ENCODE results near the gene ADCY9.
"Not testable (repeated sequence)": the region's sequence is repeated elsewhere in the genome, so short reads cannot be mapped to it uniquely, and the experiment has no call there.

Gene ADCY9

DNA sequence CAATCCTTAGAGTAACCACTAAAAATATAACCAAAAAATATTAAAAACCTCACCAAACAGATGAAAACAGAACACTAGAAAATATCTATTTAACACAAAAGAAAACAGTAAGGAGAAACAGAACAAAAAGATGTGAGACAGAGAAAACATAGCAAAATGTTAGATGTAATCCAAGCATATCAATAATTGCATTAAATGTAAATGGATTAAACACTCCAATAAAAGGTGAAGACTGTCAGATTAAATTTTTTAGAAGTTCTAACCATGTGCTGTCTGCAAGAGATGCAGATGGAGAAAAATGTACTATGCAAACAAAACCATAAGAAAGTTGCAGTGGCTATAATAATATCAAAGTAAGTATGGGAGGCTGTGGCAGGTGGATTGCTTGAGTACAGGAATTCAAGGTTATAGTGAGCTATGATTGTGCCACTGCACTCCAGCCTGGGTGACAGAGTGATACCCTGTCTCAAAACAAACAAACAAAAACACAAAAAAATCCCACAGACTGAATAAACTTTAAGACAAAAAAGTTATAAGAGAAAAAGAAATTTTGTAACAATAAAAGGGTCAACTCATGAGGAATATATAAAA lies 53.9 kb downstream of the ADCY9 start:
- no peak for DNase-seq

DNA sequence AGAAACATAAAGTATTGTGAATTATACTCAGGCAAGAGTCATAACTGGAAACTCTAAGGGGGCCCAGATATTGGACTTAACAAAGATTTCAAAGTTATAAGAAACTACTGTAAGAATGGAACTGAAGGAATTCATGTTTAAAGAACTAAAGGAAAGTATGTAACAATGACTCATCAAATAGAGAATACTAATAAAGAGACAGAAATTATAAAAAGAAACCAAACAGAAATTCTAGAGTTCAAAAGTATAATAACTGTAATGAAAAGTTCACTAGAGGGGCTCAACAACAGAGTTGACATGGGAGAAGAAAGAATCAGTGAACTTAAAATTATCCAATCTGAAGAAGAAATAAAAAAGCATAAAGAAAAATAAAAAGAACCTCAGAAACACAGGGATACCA lies 55.4 kb downstream of the ADCY9 start:
- DNase-seq, result no peak

DNA sequence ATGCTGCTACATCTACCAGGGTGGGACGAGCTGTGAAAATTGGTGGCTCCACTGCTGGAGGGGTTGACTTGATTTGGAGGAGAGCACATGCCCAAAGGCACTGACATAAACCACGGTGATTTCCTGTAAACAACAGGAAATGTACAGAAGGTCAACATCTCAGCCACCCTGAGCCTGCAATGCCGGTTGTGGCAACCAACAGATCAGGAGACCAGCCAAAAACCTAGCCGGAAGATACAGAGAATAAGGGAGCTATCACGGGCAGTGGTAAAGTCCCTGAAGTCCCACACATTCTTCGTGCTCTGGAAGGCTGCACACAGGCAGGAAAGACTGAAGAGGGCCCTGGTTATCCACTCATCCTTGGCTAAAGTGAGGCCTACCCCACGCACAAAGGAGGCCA lies 56.2 kb downstream of the ADCY9 start:
- DNase-seq, result peak; percentile 12

DNA sequence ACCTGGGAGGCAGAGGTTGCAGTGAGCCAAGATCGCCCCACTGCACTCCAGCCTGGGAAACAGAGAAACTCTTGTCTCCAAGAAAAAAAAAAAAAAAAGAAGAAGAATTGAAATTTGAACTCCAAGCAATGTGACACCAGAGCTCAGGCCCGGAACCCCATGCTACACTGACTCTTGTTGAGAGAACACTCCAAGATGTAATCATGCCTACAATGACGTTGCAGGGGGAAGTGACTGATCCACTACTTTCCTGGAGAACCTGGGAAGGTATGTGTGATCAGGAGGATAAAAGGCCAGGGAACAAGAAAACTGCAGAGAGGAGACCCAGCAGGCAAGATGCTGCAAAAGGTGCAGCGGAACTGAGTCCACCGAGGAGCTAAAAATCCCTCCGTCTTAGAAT lies 57.9 kb downstream of the ADCY9 start:
- DNase-seq, result no peak

DNA sequence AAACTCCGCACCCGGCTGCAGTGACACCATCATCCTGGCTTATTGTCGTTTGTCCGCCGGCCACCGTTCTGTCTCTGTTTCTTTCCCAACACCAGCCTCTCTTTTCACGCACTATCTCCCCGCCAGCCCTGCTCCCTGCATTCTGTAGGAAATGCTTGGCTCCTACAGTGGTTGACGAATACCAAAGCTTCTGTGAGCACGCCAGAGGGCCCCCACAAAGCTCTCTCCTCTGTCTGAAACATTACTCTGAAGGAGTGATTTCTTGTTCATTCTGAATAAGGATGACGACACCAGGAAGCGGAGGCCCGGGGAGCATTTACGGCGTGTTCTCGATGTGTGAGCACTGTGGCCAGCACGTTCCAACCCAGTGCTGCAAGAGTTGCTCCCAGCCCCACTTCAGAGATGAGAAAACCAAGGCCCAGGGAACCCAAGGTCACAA lies 58.8 kb downstream of the ADCY9 start:
- no peak for DNase-seq

DNA sequence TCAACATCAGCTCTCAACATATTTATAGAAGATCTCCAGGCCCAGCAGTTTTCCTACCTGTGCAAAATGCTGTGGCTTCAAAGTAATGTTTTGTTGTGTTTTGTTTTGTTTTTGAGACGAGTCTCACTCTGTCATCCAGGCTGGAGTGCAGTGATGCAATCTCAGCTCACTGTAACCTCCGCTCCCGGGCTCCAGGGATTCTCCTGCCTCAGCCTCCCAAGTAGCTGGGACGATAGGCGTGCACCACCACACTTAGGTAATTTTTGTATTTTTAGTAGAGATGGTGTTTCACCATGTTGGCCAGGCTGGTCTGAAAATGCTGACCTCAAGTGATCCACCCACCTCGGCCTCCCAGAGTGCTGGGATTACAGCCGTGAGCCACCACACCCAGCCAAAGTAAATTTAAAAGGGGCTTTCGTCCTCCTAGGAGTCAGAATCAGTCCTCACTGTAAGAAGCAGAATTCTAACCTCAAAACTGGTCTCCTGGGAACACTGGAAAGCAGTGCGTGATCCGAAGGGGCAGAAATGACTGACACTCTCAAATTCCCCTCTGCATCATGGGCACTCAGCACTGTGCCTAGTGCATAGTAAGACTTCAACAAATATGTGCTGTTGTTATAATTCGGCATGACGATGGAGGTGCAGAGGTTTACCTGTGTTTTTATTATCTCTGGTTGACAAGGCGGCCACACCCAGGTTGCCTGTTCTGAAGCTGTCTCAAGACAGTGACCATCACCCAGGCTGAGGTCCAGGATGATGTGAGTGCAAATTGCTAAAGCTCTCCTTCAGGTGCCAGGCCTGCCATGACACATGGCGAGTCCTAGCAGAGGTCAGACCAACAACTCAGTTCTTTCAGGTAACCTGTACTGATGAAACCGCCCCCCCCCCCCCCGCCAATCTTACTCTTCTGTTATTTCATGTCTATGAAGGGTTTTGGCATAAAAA lies 59.8 kb downstream of the ADCY9 start:
- no peak for DNase-seq

DNA sequence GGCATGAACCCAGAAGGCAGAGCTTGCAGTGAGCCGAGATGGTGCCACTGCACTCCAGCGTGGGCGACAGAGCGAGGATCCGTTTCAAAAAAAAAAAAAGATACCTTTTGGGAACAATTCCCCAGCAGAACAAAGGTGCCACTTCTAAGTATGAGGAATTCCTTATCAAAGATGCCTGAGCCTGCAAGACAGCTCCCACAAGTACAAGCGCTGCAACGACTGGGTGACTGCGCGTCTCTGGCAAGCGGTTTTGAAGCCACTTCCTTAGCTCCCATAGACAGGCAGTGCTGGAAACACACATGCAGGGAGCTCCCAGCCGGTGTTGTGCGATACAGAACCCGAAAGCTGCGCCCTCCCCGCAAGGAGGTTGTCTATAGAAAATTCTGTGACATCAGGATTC lies 60.5 kb downstream of the ADCY9 start:
- no peak for DNase-seq

DNA sequence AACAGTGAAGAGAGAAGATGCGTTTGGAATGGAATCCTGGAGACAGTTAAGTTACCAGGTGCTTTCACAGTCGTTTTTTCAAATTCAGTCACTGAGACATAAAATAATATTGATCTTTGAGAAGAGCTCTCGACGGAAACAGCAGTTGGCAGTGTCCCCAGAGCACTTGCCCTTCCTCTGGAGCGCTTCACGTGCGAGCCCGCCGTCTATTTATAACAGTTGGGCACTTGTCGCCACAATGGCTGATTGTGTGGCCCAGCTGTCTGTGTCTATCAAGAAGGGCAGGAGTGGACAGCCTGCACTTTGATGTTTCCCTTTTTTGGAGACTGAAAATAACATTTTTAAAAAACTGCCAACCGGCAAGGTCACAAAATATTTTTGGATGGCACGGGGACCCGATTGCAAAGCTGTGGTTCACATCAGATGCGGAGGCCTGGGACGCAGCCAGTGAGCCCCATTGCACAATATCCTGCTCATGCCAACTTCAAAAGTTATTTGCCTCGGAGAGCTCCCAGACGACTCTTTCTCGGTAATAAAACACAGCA lies 62.9 kb downstream of the ADCY9 start:
- no peak for DNase-seq

DNA sequence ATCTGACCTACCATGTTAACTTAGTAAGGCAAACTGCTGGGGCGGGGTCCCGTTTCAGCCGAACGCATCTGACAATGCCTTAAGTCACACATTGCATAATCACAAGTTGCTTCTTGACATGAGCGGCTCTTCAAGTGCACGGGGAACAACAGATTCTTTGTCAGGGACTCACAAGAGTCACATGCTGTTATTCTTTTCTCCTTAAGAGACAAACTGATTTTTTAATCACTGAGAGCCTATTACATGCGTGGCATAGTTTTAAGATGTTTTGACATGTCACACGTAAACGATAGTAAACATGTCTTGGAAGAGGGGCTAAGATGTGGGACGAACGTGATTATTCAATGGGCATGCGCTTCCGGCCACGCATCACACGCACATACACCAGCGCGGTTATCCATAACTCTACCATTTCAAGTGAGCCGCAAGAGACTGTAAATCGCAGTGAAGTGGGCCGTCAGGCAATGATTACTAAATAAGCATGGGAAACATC lies 63.4 kb downstream of the ADCY9 start:
- no peak for DNase-seq

DNA sequence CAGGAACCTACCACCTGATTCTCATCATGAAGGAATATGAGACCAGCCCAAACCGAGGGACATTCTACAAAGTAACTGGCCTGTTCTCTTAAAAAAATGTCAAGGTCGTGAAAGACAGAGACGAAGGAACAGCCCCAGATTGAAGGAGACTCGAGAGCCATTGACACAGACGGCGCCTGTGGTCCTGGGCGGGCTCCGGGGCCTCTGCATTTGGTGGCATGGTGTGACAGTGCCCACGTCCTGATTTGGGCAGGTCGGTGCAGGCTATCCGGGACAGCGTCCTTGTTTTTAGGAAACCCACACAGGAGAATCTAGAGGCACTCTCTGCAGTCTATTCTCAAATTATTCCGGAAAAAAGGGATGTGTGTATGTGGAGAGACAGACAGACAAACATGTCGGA lies 64.1 kb downstream of the ADCY9 start:
- DNase-seq, result no peak

DNA sequence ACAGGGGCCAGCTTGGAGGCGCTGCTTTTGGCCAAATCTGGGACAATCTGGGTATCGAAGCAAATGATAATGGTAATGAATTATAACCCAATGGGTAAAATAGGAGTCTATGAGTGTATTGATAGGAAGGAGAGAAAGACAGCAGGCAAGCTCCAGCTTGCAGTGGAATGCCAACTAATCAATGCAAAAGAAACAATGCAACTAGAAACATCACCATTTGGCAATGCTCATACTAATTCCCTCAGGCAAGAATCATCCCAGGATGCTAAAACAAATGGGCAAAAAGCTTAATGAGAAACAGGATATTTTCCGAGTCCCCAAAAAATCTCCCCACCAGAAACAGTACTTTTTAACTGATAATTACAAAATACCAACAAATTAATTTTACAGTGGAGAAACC lies 64.7 kb downstream of the ADCY9 start:
- DNase-seq, result no peak

DNA sequence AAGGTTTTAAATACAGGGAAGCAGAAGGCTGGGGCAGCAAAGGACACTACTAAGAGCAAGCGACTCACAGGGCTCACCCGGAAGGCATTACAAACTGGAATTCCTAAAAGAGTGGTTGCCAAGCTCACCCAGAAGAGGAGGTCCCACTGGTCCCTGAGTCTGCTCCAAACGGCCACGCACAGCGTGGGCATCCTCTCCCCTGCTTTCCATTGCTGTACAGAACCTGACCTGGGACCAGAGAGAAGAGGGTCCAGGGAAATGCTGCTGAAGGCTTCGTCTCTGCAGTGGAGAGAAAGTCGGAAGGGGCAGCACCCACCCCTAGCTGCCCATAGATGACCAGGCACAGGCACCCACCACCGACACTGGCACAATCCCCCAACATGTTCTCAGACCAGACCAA lies 67.2 kb downstream of the ADCY9 start:
- DNase-seq, result no peak

DNA sequence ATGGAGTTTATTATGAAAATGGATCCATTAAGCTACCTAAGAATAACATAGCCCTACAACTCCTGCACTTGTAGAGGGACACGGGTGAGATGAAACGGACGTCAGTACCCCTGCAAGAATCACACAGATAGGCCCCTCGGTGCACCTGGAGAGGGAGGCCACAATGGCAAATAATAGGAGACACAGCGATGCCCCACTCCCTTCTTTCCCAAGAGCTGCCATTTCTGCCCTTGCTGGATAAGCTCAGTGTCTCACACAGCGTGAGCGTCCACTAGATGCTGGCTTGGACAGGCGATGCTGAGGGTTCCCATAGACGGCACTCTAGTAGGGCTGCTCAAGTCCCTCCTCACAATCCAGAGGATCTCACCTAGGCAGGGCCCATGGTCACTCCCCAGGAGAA lies 67.8 kb downstream of the ADCY9 start:
- DNase-seq, result no peak

DNA sequence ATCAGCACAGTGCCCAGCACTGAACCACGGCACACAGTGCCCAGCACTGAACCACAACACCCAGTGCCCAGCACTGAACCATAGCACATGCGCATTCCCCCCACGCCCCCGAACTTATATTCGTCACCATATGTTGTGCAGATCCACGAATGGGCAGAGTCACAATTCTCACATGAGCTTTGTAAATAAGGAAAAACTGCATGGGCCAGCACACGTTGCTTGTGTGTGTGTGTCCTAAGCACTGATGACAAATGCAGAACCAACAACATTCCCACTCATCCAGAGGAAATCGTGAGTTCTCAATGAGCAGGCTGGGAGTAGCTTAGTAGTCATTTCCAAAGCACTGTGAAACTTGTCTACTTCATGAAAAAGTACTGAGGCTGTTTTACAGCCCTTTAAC lies 70.0 kb downstream of the ADCY9 start:
- DNase-seq, result no peak

DNA sequence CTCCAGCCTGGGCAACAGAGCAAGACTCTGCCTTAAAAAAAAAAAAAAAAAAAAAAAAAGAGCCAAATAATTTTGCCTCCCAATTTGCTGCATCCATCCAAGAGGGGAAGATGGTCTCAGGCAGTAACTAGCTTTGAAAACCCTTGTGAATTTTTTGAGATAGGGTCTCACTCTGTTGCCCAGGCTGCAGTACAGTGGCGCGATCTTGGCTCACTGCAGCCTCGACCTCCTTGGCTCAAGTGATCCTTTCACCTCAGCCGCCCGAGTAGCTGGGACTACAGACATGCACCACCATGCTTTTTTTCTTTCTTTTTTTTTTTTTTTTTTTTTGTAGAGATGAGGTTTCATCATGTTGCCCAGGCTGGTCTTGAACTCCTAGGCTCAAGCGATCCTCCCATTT lies 70.7 kb downstream of the ADCY9 start:
- DNase-seq, result not testable (repeated sequence)

DNA sequence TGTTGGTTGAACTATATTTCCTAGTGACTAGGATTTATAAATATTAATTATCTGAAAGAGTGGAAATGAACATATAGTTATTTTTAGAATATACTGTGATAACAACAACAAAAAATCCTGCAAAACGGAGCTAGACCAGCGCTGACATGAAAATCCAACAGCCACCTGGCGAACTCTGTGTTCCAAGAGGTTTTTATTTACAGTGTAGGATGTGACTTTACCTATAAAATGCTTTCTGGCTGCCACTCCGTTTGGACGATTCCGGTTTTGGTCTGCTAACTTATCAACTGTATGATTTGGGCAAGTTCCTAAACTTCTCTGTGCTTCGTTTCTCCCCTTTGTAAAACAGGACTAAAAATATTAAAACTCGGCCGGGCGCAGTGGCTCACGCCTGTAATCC lies 73.7 kb downstream of the ADCY9 start:
- DNase-seq, result no peak

DNA sequence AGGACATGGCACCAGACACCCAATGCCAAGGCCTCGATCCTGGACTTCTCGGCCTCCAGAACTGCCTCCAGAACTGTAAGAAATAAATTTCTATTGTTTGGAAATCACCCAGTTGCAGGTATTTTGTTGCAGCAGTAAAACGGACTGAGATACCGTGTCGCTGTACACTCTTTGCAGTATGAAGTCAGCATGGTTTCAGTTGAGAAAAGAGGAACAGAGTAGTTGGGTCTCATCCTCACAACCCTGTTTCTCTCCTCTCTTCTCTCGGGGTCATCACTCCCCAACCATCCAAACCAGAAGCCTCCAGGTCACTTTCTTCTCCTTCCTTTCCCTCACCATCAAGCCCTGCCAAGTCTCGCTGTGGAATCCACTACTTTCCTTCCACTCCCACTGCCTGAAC lies 77.8 kb downstream of the ADCY9 start:
- DNase-seq, result no peak

DNA sequence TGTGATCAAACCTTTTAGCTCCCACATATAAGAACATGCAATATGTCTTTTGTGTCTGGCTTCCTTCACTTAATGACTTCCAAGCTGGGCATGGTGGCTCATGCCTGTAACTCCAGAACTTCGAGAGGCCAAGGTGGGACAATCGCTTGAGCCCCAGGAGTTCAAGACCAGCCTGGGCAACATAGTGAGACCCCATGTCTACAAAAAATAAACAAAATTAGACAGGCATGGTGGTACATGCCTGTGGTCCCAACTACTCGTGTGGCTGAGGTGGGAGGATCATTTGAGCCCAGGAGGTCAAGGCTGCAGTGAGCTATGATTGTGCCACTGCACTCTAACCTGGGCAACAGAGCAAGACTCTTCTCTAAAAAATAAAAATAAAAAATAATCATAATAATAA lies 79.3 kb downstream of the ADCY9 start:
- not testable (repeated sequence) for DNase-seq

DNA sequence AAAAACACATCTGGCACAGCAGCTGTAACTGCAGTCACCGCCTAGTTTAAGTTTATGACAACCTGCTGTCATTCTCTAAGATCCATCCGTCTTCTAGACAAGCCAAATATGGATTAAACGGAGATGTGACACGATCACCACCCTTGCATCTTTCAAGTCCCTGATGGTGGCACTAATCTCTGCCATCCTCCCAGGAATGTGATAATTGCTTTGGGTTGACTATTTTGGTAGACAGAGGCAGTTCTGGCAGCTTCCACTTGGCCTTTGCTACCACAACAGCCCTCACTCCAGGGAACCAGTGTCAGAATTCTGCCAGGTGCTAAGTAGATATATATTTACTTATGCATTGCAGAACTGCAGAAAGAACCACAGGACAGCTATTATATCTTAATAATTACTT lies 81.3 kb downstream of the ADCY9 start:
- no peak for DNase-seq

DNA sequence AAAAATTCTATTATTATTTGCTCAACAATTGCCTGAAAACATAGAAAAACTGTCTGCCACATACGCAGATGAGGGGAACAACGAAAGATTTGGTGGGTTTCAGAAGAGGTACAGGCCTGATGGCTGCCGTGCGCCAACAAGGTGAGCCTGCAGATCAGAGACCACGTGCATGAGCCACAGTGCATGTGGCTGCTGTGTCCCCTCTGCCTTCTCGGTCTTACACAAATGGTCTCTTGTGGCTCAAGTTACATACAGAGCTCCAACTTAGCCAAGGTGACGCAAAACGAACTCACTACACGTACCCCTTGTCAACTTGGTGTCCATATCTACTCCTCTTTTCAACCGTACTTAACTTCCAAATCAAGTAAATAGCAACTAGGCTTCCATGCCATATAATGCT lies 82.3 kb downstream of the ADCY9 start:
- no peak for DNase-seq

DNA sequence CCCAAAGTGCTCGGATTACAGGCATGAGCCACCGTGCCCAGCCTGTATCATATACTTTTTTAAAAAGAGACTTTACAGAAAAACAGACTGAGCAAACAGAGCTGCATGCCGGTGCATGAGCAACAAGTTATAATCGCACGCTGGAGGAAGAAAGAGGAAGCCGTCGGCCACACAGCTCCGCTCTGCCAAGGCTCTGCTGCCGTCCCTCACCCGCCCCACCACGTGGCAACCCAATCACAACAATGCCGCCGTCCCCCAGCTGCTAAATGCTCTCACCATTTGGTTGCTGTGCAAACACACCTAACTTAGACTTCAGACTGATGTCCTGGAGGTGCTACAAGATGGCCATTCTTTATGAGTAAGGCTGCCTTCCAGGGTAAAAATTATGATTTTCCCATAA lies 83.5 kb downstream of the ADCY9 start:
- DNase-seq, result no peak

DNA sequence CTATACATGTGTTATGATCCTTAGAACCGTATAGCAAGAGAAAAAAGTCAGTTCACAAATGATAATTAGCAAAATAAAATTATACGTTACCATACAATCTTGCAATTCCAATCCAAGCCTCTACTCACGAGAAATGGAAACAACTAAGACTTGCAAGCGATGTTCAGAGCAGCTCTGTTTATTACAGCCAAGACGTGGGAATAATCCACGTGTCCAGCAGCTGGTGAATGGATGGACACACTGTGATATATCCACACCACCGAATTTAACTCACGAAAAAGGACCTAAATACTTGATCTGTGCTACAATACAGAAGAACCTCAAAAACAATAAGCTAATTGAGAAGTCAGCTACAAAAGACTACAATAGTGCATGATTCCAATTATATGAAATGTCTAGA lies 88.1 kb downstream of the ADCY9 start:
- DNase-seq, result no peak

DNA sequence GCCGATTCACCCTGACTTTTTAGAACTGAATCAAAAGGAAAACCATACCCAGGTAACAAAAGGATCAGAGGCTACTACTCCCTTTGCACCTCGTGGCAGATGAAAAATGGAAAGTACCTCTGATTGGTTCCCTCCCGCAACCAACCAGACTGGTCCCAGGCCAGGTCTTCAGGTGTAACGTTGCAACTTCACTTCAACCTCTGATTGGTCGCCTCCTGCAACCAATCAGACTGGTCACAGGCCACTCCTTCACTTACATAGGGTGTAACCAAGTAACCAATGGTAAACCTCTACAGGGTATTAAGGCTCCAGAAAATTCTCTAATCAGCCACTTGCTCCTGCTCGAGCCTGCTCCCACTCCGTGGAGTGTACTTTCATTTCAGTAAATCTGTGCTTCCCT lies 89.4 kb downstream of the ADCY9 start:
- no peak for DNase-seq

DNA sequence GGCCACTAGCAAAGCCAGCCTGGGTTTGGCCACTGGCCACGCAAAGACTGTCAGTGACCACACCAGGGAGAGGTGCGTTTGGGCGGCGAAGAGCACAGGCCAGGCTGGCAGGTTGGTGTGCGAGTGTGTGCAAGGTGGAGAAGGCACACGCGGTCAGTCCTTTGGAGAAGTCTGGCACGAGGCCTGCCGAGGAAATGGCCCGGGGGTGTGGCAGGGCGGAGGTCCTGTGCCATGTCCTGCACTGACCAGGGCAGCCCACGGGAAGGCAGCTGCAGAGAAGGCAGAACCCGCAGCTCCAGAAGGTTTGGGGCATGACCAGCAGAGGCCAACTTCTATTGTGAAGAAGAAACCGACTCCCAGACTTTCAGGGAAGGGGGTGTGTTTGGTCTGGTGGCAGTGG lies 90.8 kb downstream of the ADCY9 start:
- DNase-seq, result no peak

All from activated effector memory CD4-positive, alpha-beta T cell treated with Interleukin-2 at 50 U/mL for 16 hours (primary cell).